Measurements from ENCODE around the gene RGS19.
A peak's percentile ranks its signal among the peaks of the same experiment; 100 is the strongest.

The RGS19 gene

GRCh38 chr20:64077094-64077493 lies 2.2 kb downstream of the RGS19 start:
- DNase-seq (ENCODE audit: low spot score) = no peak

GRCh38 chr20:64076061-64076997 lies 3.0 kb downstream of the RGS19 start:
- DNase-seq (ENCODE audit: low spot score) = no peak

GRCh38 chr20:64075556-64075955 lies 3.8 kb downstream of the RGS19 start:
- no peak for DNase-seq (ENCODE audit: low spot score)

- no peak for DNase-seq (ENCODE audit: low spot score)
Measured at GRCh38 chr20:64074963-64075362, 4.4 kb downstream of the RGS19 start.

DNA sequence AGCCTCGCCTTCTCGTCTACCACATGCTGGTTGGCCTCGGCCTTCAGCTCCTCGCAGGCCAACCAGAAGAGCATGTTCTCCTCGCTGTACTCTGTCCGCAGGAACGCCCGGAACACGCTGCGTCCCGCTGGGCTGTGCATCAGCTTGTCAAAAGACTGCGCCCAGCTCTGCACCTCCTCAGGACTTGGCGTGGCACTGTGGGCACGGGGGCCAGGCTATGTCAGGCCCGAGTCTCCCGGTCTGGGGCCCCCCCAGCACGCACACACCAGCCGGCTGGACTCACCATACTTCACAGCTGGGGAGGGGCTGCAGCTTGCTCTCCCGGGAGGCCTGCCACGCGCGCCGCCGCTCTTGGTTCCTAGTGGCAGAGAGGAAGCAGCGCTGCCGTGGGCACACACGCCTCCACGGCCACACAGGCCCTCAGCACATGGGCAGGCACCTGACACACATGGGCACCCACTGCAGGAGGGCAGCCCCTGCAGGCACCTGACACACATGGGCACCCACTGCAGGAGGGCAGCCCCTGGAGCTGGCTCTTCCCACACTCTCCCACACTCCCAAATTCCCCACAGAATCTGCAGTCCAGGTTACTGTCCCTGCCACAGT lies 5.0 kb downstream of the RGS19 start:
- DNase-seq (ENCODE audit: low spot score) = no peak

GRCh38 chr20:64073476-64074183 lies 5.7 kb downstream of the RGS19 start:
- DNase-seq (ENCODE audit: low spot score) = no peak

DNA sequence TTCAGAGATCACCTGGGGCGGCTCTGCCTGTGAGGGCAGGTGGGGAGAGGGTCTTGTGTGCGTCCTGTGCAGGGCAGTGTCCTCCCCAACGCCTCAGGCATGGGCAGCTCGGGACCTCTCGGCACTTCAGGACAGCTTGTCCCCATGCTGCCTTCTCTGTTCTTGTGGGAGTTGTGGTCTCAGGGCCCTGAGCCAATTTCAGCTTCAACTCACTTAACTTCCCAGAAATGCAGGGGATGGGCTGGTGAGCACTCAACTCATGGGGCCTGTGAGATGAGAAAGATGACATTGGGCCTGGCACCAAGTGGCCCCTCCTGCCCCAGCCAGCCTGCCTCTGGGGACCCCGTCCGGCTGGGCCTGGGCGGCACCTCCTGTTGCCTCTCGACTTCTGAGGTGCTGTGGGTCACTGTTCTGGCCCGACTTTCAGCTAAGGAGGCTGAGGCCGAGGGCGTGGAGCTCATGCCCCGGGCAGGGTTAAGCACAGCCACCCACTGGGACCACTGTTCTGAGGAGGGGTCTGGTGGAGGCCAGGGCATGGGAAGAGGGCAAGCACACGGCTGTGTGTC lies 6.7 kb downstream of the RGS19 start:
- DNase-seq (ENCODE audit: low spot score) = no peak

- no peak for DNase-seq (ENCODE audit: low spot score)
Measured at GRCh38 chr20:64071341-64072332, 7.7 kb downstream of the RGS19 start.

DNA sequence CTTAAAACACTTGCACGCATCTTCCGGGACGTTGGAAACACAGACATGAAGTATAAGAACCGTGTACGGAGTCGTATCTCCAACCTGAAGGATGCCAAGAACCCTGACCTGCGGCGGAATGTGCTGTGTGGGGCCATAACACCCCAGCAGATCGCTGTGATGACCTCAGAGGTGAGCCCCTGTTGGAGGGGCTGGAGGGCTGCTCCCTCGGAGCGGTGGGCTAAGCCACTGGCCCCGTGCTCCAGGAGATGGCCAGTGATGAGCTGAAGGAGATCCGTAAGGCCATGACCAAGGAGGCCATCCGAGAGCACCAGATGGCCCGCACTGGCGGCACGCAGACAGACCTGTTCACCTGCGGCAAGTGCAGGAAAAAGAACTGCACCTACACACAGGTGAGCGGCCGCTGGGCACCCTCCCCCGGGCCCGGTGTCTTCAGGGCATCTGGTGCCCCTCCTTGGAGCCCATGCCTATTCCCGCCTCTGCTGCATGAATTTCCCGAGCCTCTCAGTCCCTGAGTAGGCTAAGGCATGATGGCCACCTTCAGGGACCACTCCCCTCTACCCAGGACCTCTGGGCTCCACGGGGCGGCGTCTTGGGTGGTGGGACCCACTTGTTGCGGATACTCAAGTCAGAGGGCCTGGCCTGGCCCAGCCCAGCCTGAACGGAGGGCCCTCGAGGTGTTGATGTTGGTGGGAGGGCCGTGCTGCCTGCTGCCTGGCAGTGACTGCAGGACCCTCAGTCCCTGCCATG lies 8.9 kb downstream of the RGS19 start:
- DNase-seq (ENCODE audit: low spot score) = no peak

DNA sequence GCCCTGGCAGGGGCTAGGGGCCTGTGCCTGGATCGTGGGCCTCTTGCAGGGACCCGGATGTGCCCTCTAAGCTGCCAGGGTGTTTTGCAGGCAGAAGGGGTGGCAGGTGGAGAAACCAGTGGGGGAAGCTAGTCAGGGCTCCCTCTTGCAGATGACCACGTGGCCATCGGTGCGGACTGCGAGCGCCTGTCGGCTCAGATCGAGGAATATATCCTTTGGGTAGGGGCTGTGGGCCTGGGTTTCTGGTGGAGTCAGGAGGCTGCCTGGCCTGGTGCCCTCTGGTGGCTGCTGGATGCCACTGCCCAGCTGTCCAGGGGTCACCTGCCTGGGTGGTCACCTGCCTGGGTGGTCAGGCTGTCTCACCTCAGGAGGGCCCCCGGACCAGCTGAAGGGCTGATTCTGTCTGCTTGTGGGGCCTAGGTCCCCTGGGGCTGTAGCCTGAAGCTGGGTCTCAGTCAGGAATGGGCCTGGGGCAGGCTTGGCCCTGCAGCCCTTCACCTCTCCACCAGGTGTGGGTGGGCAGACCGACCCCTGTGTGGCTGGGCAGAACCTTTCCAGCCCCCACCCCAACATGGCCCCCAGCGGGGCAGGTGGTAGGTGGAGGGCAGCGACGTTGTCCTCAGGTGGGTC lies 9.6 kb downstream of the RGS19 start:
- peak; percentile 45 for DNase-seq (ENCODE audit: low spot score)

DNA sequence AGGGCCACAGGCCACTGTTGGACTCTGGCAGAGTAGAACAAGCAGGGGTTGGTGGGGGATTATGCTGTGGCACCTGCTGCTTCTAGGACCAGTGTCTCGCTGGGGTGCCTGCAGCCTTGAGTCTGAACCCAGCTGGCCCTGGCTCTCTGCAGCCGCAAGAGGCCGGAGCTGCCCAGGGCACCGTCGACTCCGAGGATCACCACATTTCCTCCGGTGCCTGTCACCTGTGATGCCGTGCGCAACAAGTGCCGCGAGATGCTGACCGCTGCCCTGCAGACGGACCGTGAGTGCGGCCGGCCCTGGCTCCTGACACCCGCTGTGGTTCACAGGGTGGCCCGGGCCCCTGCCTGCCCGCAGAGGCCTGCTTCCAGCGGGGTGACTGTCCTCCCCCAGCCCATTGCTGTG lies 10.1 kb downstream of the RGS19 start:
- DNase-seq (ENCODE audit: low spot score) = no peak

- no peak for DNase-seq (ENCODE audit: low spot score)
Measured at GRCh38 chr20:64068386-64069208, 10.7 kb downstream of the RGS19 start.

GRCh38 chr20:64067733-64068307 lies 11.5 kb downstream of the RGS19 start:
- DNase-seq (ENCODE audit: low spot score) = no peak

DNA sequence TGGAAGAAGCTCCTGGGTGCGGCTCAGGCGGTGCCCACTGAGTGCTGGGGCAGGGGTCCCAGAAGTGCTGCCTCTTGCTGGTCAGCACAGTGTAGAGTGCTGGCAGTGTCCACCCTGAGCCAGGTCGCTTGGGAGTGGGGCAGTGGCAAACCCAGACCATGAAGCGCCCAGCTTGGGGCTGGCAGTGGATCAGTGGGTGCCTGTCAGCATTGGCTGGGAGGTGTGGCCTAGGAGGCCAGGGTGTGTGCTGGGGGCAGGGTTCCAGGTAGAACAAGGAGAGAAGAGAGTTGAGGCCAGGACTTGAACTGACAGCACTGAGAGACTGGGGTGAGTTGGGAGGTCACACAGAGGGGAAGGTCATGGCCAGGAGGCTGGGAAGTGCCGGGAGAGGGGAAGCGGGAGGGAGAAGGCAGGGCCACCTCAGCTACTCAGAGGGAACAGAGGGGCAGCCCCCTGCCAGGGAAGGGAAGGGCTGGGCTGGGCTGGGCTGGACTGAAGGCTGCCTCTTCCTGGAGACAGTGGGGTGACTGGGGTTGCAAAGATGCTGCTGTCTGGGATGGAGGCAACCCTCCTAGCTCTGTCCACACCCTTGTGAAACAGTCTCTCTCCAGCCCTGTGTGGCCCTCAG lies 12.2 kb downstream of the RGS19 start:
- no peak for DNase-seq (ENCODE audit: low spot score)

DNA sequence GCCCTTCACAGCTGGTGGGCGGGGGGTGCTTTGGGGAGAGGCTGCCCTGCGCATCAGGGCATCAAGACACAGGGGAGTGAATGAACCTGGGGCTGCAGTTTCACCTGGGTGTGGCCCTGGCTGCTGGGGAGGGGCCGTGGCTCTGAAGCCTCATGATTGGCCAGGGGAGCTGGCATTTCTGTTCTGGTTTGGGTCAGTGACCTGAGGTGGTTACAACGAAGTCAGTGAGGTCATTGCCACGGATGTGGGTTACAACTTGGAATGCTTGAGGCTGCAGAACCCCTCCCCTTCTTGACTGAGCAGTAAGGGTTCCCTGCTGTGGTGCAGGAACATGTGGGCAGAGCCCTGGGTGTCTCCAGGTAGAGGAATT lies 13.4 kb downstream of the RGS19 start:
- no peak for DNase-seq (ENCODE audit: low spot score)

GRCh38 chr20:64065062-64065973 lies 14.0 kb downstream of the RGS19 start:
- no peak for DNase-seq (ENCODE audit: low spot score)

DNA sequence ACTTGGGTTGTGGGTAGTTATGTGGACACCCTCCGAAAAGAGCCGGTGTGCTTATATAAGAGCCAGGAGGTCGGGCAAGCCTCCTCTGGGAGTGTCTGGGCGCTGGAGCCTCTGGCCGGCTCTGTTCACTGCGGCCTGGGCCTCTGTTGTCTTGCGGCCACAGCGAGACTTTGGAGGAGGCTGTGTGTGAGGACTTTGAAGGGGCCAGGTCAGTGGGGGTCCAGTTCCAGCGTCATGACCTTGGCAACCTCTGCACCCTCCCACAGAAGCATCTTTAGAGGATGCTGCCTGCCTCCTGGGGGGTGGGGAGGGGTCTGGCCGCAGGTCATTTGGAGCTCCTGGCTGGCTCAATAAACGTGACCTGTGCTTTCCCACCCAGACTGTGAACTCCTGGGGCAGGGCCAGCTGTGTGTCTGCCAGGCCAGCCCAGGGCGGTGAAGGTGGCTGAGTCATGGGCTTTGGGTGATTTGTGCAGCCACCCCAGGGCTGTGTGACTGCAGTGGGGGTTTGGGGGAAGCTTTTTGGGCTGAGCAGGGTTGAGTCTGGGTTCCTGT lies 15.1 kb downstream of the RGS19 start:
- no peak for DNase-seq (ENCODE audit: low spot score)
